Endothelial cell of umbilical vein (primary cell): ENCODE data around the gene PRIMPOL. TPM values are rescaled to one million over a fixed set of nuclear protein-coding genes. Genes with fewer than 3 reads are reported as not detected.

Experiments used
- BruUV-seq: library from RNA; stranded (reverse); fragments of 400-500 nt; replicated peaks from 2 replicates; lab custom pipeline; 2021; lab: Mats Ljungman, UMichigan
- CTCF ChIA-PET: fragments of 300-600, 350-600 bp; sonication (Branson Sonifier 250); formaldehyde crosslinking; loops from one replicate; lab custom pipeline; 2021; ENCODE audit warnings: antibody characterized with exemption, inconsistent platforms; lab: Charles Lee
- POLR2A ChIA-PET: fragments of 300-600, 350-600 bp; sonication (Branson Sonifier 250); formaldehyde crosslinking; loops from one replicate; lab custom pipeline; 2021; ENCODE audit warnings: antibody characterized with exemption, inconsistent platforms; lab: Charles Lee
- DNase-seq: peaks from one replicate; pipeline ENCODE4 v3.0.0-alpha.2; 2011; ENCODE audit warnings: low read depth, low spot score
- FAIRE-seq: peaks from 2 replicates; lab custom pipeline; 2011; peaks lifted over from hg19 to GRCh38; lab: Jason Lieb, UNC
- H2AFZ ChIP-seq: 2 replicates; pipeline ENCODE4 v1.6.0; 2012; ENCODE audit warnings: low read depth, low read length, control low read depth, inconsistent platforms
- H3K27ac ChIP-seq: 2 replicates; pipeline ENCODE4 v1.5.1; 2011; ENCODE audit warnings: low read depth, mild to moderate bottlenecking, control low read depth, low read length, moderate library complexity; ENCODE audit not compliant: insufficient read depth
- H3K27me3 ChIP-seq, 2 experiments: 2 replicates each; pipeline versions ENCODE4 v1.6.0 to v1.6.1; 2011; ENCODE audit warnings: low read length in 2 of 2, mixed read lengths in 1 of 2; ENCODE audit not compliant: control insufficient read depth in 2 of 2, insufficient read depth in 2 of 2
- H3K36me3 ChIP-seq, 2 experiments: 2 replicates in 1 of 2; 3 replicates in 1 of 2; pipeline ENCODE4 v1.5.1; 2011; ENCODE audit warnings: low read length in 2 of 2, mild to moderate bottlenecking in 1 of 2, moderate library complexity in 1 of 2; ENCODE audit not compliant: control insufficient read depth in 2 of 2, insufficient read depth in 2 of 2; ENCODE audit errors: extremely low read depth in 1 of 2
- H3K4me1 ChIP-seq: 3 replicates; pipeline ENCODE4 v1.5.1; 2011; ENCODE audit warnings: mild to moderate bottlenecking, low read length; ENCODE audit not compliant: control insufficient read depth, insufficient read depth; ENCODE audit errors: extremely low read depth
- H3K4me2 ChIP-seq: 2 replicates; pipeline ENCODE4 v1.6.1; 2011; ENCODE audit warnings: low read length, control low read depth, mixed read lengths; ENCODE audit not compliant: insufficient read depth
- H3K4me3 ChIP-seq, 3 experiments: fragments of 200-600 bp in 1 of 3; sonication (generic), shearing (Covaris generic) in 1 of 3; replicated peaks in 1 of 3; 2 replicates each; pipeline ENCODE4 v1.5.1; 2011 to 2016; ENCODE audit warnings: control low read depth in 3 of 3, low read length in 3 of 3, mild to moderate bottlenecking in 2 of 3, inconsistent platforms in 1 of 3, low read depth in 1 of 3, moderate library complexity in 1 of 3; ENCODE audit not compliant: insufficient read depth in 1 of 3
- H3K79me2 ChIP-seq: 2 replicates; pipeline ENCODE4 v1.6.0; 2012; ENCODE audit warnings: low read length, inconsistent platforms; ENCODE audit not compliant: control insufficient read depth, insufficient read depth
- H3K9ac ChIP-seq: replicated peaks from 2 replicates; pipeline ENCODE3; 2011; ENCODE audit warnings: low read length, control low read depth; ENCODE audit not compliant: insufficient read depth; ENCODE audit errors: extremely low read depth
- H3K9me1 ChIP-seq: replicated peaks from 3 replicates; pipeline ENCODE4 v1.6.0; 2011; ENCODE audit warnings: mild to moderate bottlenecking, low read length; ENCODE audit not compliant: control insufficient read depth, insufficient read depth; ENCODE audit errors: extremely low read depth
- H3K9me3 ChIP-seq: replicated peaks from 2 replicates; pipeline ENCODE4 v1.5.1; 2012; ENCODE audit warnings: low read length, inconsistent platforms; ENCODE audit not compliant: control insufficient read depth, insufficient read depth
- H4K20me1 ChIP-seq: replicated peaks from 2 replicates; pipeline ENCODE3; 2011; ENCODE audit warnings: mild to moderate bottlenecking, low read length; ENCODE audit not compliant: control insufficient read depth, insufficient read depth; ENCODE audit errors: extremely low read depth
- CTCF ChIP-seq, 2 donors: IDR thresholded peaks; 1 replicate in 1 of 2; 2 replicates in 1 of 2; pipeline ENCODE4 v1.5.1; 2011; ENCODE audit warnings: low read length in 2 of 2, mild to moderate bottlenecking in 2 of 2, moderate library complexity in 2 of 2, control low read depth in 1 of 2, inconsistent platforms in 1 of 2, low read depth in 1 of 2; ENCODE audit not compliant: insufficient read depth in 1 of 2; ENCODE audit errors: extremely low read depth in 1 of 2
- EZH2 ChIP-seq: IDR thresholded peaks from 2 replicates; pipeline ENCODE4 v1.6.1; 2012; ENCODE audit warnings: borderline replicate concordance, low read depth, mild to moderate bottlenecking, moderate library complexity, low read length, inconsistent platforms; ENCODE audit not compliant: severe bottlenecking
- FOS ChIP-seq: IDR thresholded peaks from 2 replicates; pipeline ENCODE4 v1.6.1; 2011; ENCODE audit warnings: mild to moderate bottlenecking, low read length, moderate library complexity, borderline replicate concordance; ENCODE audit not compliant: insufficient read depth
- GATA2 ChIP-seq: IDR thresholded peaks from 2 replicates; pipeline ENCODE4 v1.7.0; 2011; ENCODE audit warnings: low read depth, mild to moderate bottlenecking, moderate library complexity, mixed read lengths, low read length; ENCODE audit not compliant: insufficient read length, insufficient read depth
- JUN ChIP-seq: IDR thresholded peaks from 2 replicates; pipeline ENCODE4 v1.6.1; 2011; ENCODE audit warnings: borderline replicate concordance, low read depth; ENCODE audit not compliant: insufficient read length, insufficient read depth
- MYC ChIP-seq: IDR thresholded peaks from one replicate; pipeline ENCODE4 v1.6.1; 2011; ENCODE audit warnings: mild to moderate bottlenecking, low read depth, low read length
- POLR2A ChIP-seq: IDR thresholded peaks from 2 replicates; pipeline ENCODE4 v1.6.1; 2012; ENCODE audit warnings: low read depth, mild to moderate bottlenecking, control low read depth, low read length
- POLR2AphosphoS5 ChIP-seq: IDR thresholded peaks from 2 replicates; pipeline ENCODE4 v1.6.1; 2012; ENCODE audit warnings: low read depth, mild to moderate bottlenecking, control low read depth, low read length, moderate library complexity; ENCODE audit not compliant: insufficient read depth
- dilution Hi-C: fragments of 300-500 bp; cut with MboI; formaldehyde crosslinking; loops from one replicate; pipeline ENCODE4 v1.15.0; 2019; ENCODE audit warnings: low sequenced_read_pairs; ENCODE audit not compliant: extremely low pct_ligation_motif_present
- intact Hi-C: fragments of 100-400 bp; cut with micrococcal nuclease; formaldehyde crosslinking; loops from one replicate; pipeline ENCODE4 v1.10.0; 2022
- polyA plus RNA-seq, 4 experiments: library from polyadenylated mRNA; depleted of rRNA in 3 of 4; stranded (reverse) in 3 of 4; unstranded in 1 of 4; fragments of >200 nt; gene quantifications; 2 replicates each; pipeline versions ENCODE4 v1.2.1 to v1.2.3, GENCODE V29; 2011 to 2012; ENCODE audit warnings: missing spikeins in 1 of 4
- total RNA-seq: library from RNA; stranded (reverse); gene quantifications from 2 replicates; pipeline ENCODE4 v1.2.3, GENCODE V29; 2021
- TF ChIP-seq, protein P1 (sequence below): IDR thresholded peaks from 2 replicates; pipeline ENCODE4 v1.6.1; 2011; ENCODE audit not compliant: insufficient read depth, insufficient read length

The PRIMPOL gene
- total and polyA plus RNA-seq, 2 donors (not counting 3 experiments of a cell fraction or from before 2014, with no cell fraction given), result 5.9 to 11.1 TPM

DNA sequence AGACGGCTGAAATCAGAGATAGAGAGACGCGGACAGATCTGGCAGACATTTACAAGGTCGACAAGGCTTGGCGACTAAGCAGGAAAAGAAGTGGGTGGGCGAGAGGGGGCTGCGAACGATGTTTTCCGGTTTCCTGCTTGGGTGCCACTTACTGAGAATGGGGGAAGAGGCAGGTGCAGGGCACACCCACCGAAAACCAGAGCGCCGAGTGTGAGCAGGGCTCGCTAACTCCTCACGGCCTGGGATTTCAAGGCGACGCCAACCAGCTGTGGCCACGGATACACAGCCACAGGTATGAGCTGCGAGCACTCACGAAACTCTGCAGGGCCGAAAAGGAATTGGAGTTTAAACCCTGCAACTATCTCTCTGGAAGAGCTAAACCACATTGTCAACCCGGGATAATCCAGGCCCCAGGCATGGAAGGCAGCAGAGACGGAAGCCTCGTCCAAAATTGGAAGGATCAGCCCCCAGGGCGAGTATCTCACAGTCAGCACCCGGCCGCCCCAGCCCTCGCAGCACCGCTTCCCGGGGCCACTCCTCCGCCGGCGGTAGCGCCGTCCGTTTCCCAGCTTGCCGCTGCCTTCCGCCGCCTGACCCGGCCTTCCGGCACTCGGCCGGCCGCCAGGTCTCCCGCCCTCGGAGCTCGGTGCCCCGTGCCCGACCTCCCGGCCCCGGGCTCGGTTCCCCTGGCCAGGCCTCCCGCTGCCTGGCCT, 1.1 kb upstream of the PRIMPOL start:
- intact Hi-C loops, result loop anchor here (1.0 to 10.0 kb wide), 12 partner anchors 40 to 1126 kb away; partner anchors contain the start of genes IRF2 and SLC25A4
- dilution Hi-C loops, result no loop called here

More for the DNA sequence above, 1.1 kb upstream of the PRIMPOL start:
- peak; percentile 59 for DNase-seq
- Histone ChIP-seq H3K4me2 (peak overlapping the region; percentile 96), H3K4me1 (peaks cover 52% of the 10 kb centered on the region), H3K9me3 (no peaks in the 10 kb centered on the region), H3K9me1 (no peaks in the 10 kb centered on the region), H3K79me2 (peaks cover 66% of the 10 kb centered on the region), H2AFZ (no peak overlapping the region), H3K27me3 (no peaks in the 10 kb centered on the region), H3K4me3 (peak overlapping the region; percentile 49 to 89 (median 78)), H3K36me3 (peaks cover 0 to 2% of the 10 kb centered on the region in 2 experiments), H3K27ac (peak overlapping the region; percentile 84), H3K9ac (peak overlapping the region; percentile 98), H4K20me1 (no peaks in the 10 kb centered on the region)
- no peak for TF ChIP-seq JUN
- TF ChIP-seq FOS, result no peak
- TF ChIP-seq CTCF (IDR thresholded peaks at IDR 0.05; ENCODE audit: extremely low read depth in 1 of 2, insufficient read depth in 1 of 2, low read depth in 1 of 2, low read length in 2 of 2), result no peak
- TF ChIP-seq GATA2, result no peak
- TF ChIP-seq EZH2, result no peak
- TF ChIP-seq POLR2AphosphoS5, result peak; percentile 51
- no peak for TF ChIP-seq MYC
- TF ChIP-seq, protein P1, sequence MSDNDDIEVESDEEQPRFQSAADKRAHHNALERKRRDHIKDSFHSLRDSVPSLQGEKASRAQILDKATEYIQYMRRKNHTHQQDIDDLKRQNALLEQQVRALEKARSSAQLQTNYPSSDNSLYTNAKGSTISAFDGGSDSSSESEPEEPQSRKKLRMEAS, result no peak
- TF ChIP-seq POLR2A, result peak; percentile 60
- peak; percentile 26 for FAIRE-seq
- ChIA-PET POLR2A (interaction anchor here (0.8 to 2.9 kb wide), 6 partner anchors 42 to 383 kb away, joined by 3 to 17 read pairs (median 4); partner anchors contain the start of genes CENPU and IRF2), CTCF (interaction anchor here (0.9 to 3.9 kb wide), 10 partner anchors 15 to 384 kb away, joined by 3 to 30 read pairs (median 6); partner anchors contain the start of gene CENPU)
- BruUV-seq, result no TSS peak
